HL-60 (cell line): Measurements from ENCODE around the gene ZDHHC7.

Experiments used
- DNase-seq, 2 experiments: peaks; one replicate each; pipeline ENCODE4 v3.0.0-alpha.2; 2010 to 2020; ENCODE audit warnings: low read depth in 1 of 2, low spot score in 1 of 2
- H3K27ac ChIP-seq: fragments of 250-450 bp; sonication (Bioruptor Pico); replicated peaks from 2 replicates; pipeline ENCODE4 v1.5.1; 2020; ENCODE audit warnings: mild to moderate bottlenecking, moderate library complexity
- H3K27me3 ChIP-seq: fragments of 250-450 bp; sonication (Bioruptor Pico); 2 replicates; pipeline ENCODE4 v1.5.1; 2021; ENCODE audit warnings: mild to moderate bottlenecking, moderate library complexity; ENCODE audit not compliant: insufficient read depth, poor library complexity, severe bottlenecking
- H3K4me3 ChIP-seq: replicated peaks from 2 replicates; pipeline ENCODE4 v1.5.1; 2011; ENCODE audit warnings: mild to moderate bottlenecking, control low read depth, low read length; ENCODE audit not compliant: insufficient read depth
- GABPA ChIP-seq: IDR thresholded peaks from 2 replicates; pipeline ENCODE4 v1.6.1; 2012; ENCODE audit warnings: low read depth
- POLR2AphosphoS5 ChIP-seq: IDR thresholded peaks from 2 replicates; pipeline ENCODE4 v1.6.1; 2012; ENCODE audit warnings: low read depth
- SPI1 ChIP-seq: IDR thresholded peaks from 2 replicates; pipeline ENCODE4 v1.6.1; 2012; ENCODE audit warnings: low read depth, mild to moderate bottlenecking, borderline replicate concordance
- TF ChIP-seq, protein P1 (sequence below): IDR thresholded peaks from 2 replicates; pipeline ENCODE4 v1.6.1; 2012; ENCODE audit warnings: low read depth; ENCODE audit not compliant: insufficient replicate concordance
- TF ChIP-seq, protein P2 (sequence below): IDR thresholded peaks from one replicate; pipeline ENCODE4 v1.5.1; 2011; ENCODE audit warnings: low read length, control low read depth, inconsistent platforms; ENCODE audit not compliant: insufficient read depth

The ZDHHC7 gene

DNA sequence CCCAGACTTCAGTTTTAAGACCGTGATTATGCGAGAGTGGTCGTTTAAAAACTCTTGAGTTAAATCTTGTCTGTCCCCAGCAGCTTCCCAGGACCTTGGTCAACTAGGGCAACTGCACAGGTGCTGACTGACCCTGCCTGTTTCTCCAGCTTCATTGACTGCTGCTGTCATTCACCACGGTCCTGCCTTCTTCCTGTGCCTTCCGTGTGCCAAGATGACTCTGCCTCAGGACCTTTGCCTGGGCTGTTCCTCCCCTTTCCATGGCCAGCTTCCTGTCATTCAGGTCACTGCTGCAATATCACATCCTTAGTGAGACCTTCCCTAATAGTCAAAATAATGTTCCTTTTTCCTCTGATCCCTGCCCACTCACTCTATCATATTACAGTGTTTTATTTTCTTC, 20.1 kb upstream of the ZDHHC7 start:
- DNase-seq, result no peak
- H3K4me3 ChIP-seq, result no peak overlapping the region
- no peak overlapping the region for H3K27ac ChIP-seq
- peaks cover 10% of the 10 kb centered on the region for H3K27me3 ChIP-seq
- no peak for TF ChIP-seq GABPA
- TF ChIP-seq, protein P1, sequence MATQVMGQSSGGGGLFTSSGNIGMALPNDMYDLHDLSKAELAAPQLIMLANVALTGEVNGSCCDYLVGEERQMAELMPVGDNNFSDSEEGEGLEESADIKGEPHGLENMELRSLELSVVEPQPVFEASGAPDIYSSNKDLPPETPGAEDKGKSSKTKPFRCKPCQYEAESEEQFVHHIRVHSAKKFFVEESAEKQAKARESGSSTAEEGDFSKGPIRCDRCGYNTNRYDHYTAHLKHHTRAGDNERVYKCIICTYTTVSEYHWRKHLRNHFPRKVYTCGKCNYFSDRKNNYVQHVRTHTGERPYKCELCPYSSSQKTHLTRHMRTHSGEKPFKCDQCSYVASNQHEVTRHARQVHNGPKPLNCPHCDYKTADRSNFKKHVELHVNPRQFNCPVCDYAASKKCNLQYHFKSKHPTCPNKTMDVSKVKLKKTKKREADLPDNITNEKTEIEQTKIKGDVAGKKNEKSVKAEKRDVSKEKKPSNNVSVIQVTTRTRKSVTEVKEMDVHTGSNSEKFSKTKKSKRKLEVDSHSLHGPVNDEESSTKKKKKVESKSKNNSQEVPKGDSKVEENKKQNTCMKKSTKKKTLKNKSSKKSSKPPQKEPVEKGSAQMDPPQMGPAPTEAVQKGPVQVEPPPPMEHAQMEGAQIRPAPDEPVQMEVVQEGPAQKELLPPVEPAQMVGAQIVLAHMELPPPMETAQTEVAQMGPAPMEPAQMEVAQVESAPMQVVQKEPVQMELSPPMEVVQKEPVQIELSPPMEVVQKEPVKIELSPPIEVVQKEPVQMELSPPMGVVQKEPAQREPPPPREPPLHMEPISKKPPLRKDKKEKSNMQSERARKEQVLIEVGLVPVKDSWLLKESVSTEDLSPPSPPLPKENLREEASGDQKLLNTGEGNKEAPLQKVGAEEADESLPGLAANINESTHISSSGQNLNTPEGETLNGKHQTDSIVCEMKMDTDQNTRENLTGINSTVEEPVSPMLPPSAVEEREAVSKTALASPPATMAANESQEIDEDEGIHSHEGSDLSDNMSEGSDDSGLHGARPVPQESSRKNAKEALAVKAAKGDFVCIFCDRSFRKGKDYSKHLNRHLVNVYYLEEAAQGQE, result no peak

DNA sequence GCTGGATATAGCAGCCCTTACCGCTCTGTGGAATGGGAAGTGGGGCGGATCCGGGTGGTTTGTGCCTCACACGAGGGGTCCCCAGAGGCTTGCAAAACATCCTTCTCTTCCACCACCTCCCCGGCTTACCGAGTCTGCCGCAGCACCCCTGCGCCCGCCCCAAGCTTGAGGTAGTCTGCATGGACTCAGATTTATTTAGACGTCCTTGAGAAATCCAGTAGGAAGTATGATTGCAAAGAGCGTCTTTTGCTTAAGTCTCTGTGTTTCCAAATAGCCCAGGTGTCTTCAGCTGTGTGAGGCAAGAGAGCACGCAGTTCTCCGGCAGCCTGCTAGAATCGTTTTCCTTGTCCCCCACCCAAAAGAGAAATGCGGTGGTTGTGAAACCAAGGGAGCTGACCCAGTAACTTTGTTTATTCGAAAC, 18.7 kb upstream of the ZDHHC7 start:
- H3K4me3 ChIP-seq, result peak overlapping the region; percentile 0; the same call in 1 of the 2 replicates
- peak overlapping the region; percentile 18; the same call in 1 of the 2 replicates for H3K27ac ChIP-seq
- DNase-seq, result peak in 1 of 2 experiments; percentile 75
- TF ChIP-seq POLR2AphosphoS5, result peak; percentile 66
- TF ChIP-seq, protein P2, sequence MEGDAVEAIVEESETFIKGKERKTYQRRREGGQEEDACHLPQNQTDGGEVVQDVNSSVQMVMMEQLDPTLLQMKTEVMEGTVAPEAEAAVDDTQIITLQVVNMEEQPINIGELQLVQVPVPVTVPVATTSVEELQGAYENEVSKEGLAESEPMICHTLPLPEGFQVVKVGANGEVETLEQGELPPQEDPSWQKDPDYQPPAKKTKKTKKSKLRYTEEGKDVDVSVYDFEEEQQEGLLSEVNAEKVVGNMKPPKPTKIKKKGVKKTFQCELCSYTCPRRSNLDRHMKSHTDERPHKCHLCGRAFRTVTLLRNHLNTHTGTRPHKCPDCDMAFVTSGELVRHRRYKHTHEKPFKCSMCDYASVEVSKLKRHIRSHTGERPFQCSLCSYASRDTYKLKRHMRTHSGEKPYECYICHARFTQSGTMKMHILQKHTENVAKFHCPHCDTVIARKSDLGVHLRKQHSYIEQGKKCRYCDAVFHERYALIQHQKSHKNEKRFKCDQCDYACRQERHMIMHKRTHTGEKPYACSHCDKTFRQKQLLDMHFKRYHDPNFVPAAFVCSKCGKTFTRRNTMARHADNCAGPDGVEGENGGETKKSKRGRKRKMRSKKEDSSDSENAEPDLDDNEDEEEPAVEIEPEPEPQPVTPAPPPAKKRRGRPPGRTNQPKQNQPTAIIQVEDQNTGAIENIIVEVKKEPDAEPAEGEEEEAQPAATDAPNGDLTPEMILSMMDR, result no peak
- TF ChIP-seq, protein P1, result no peak
- 0 out of 2 replicates have a peak, but pooled peaks have one; percentile 16 for TF ChIP-seq SPI1
- peaks cover 8% of the 10 kb centered on the region for H3K27me3 ChIP-seq

DNA sequence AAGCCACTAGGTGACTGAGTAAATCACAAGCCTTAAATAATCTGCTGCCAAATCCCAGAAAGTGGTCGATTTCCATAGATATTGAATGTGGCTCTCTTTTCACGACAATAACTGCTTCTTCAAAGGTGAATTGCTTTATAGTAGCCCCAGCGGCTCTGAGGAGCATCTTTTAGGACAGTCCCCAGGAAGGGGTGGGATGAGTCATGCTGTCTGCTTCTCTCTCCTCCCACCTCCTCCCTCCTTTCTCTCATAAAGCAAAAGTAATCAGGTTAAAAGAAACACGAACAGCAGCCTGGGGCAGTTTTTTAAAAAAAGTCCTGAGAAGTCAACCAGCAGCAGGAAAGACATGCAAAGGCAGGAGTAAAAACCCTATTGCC, 18.1 kb upstream of the ZDHHC7 start:
- no peak overlapping the region; the same call in 1 of the 2 replicates for H3K27ac ChIP-seq
- peaks cover 8% of the 10 kb centered on the region for H3K27me3 ChIP-seq
- peak overlapping the region; percentile 13 for H3K4me3 ChIP-seq
- TF ChIP-seq, protein P2, result no peak
- no peak for TF ChIP-seq SPI1
- TF ChIP-seq POLR2AphosphoS5, result no peak
- TF ChIP-seq, protein P1, result no peak
- no peak for TF ChIP-seq GABPA
- no peak for DNase-seq
